T-helper 2 cell treated with Interferon-gamma antibody and Interleukin-4, amounts not matched to agents 5 μg/mL and 100 μg/mL, for 36 hours (primary cell): Measurements from ENCODE around the gene HORMAD2.

Experiments
- DNase-seq: peaks from one replicate; pipeline ENCODE4 v3.0.0; 2021; ENCODE audit warnings: low spot score
- H3K27ac Mint-ChIP-seq: one replicate; pipeline ENCODE4 v1.8.0; 2021; ENCODE audit warnings: mild to moderate bottlenecking, mixed read lengths
- H3K27me3 Mint-ChIP-seq: one replicate; pipeline ENCODE4 v1.8.0; 2021; ENCODE audit warnings: low read depth, mixed read lengths
- H3K36me3 Mint-ChIP-seq: one replicate; pipeline ENCODE4 v1.8.0; 2021; ENCODE audit warnings: low read depth, mixed read lengths
- H3K4me1 Mint-ChIP-seq: one replicate; pipeline ENCODE4 v1.8.0; 2021; ENCODE audit warnings: low read depth, mixed read lengths
- H3K4me3 Mint-ChIP-seq: one replicate; pipeline ENCODE4 v1.8.0; 2022; ENCODE audit warnings: mild to moderate bottlenecking, moderate library complexity, mixed read lengths
- H3K9me3 Mint-ChIP-seq: one replicate; pipeline ENCODE4 v1.8.0; 2021; ENCODE audit warnings: mixed read lengths

Gene HORMAD2

GRCh38 chr22:30176431-30176830 lies 96.2 kb downstream of the HORMAD2 start:
- DNase-seq: no peak
- Mint-ChIP-seq H3K27me3 (no peaks in the 10 kb centered on the region), H3K4me1 (peaks cover 69% of the 10 kb centered on the region), H3K27ac (peak overlapping the region; percentile 15), H3K9me3 (peaks cover 11% of the 10 kb centered on the region), H3K36me3 (peaks cover 18% of the 10 kb centered on the region), H3K4me3 (no peak overlapping the region)

GRCh38 chr22:30178181-30179126 lies 98.2 kb downstream of the HORMAD2 start:
- peaks cover 4% of the 10 kb centered on the region for H3K9me3 Mint-ChIP-seq

GRCh38 chr22:30180616-30181015 lies 100.4 kb downstream of the HORMAD2 start:
- peaks cover 87% of the 10 kb centered on the region for H3K4me1 Mint-ChIP-seq
- no peaks in the 10 kb centered on the region for H3K27me3 Mint-ChIP-seq
- DNase-seq: no peak
- peak overlapping the region; percentile 76 for H3K27ac Mint-ChIP-seq
- no peaks in the 10 kb centered on the region for H3K9me3 Mint-ChIP-seq
- H3K4me3 Mint-ChIP-seq: no peak overlapping the region
- H3K36me3 Mint-ChIP-seq: peaks cover 6% of the 10 kb centered on the region

More at GRCh38 chr22:30178181-30179126, 98.2 kb downstream of the HORMAD2 start:
- Mint-ChIP-seq H3K4me3 (peak overlapping the region; percentile 39), H3K27me3 (no peaks in the 10 kb centered on the region), H3K36me3 (peaks cover 10% of the 10 kb centered on the region), H3K27ac (peak overlapping the region; percentile 88), H3K4me1 (peaks cover 79% of the 10 kb centered on the region)
- peak; percentile 57 for DNase-seq

- Mint-ChIP-seq H3K27ac (peak overlapping the region; percentile 88), H3K27me3 (no peaks in the 10 kb centered on the region), H3K4me3 (peak overlapping the region; percentile 42), H3K9me3 (no peaks in the 10 kb centered on the region), H3K4me1 (peaks cover 86% of the 10 kb centered on the region), H3K36me3 (peaks cover 6% of the 10 kb centered on the region)
- DNase-seq: no peak
Observed at GRCh38 chr22:30181459-30182349, 101.4 kb downstream of the HORMAD2 start.

DNA sequence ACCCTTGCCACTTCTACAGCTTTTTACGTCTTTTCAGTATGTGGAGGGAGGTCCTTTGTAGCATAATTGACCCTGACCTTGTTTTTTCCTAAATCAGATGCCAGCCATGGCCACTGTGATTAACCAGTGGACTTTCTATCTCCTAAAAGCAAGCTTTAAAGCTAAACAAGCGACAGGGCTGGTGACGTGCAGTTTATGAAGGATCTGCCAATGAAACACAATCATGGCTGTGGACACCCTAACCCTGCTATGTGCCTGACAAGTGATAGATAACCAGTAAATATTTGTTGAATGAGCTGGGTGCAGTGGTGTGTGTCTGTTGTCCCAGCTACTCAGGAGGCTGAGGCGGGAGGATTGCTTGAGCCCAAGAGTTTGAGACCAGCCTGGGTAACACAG lies 102.1 kb downstream of the HORMAD2 start:
- H3K4me3 Mint-ChIP-seq: peak overlapping the region; percentile 42
- H3K9me3 Mint-ChIP-seq: no peaks in the 10 kb centered on the region
- H3K36me3 Mint-ChIP-seq: peaks cover 2% of the 10 kb centered on the region
- no peaks in the 10 kb centered on the region for H3K27me3 Mint-ChIP-seq
- peaks cover 84% of the 10 kb centered on the region for H3K4me1 Mint-ChIP-seq
- H3K27ac Mint-ChIP-seq: peak overlapping the region; percentile 88
- no peak for DNase-seq

DNA sequence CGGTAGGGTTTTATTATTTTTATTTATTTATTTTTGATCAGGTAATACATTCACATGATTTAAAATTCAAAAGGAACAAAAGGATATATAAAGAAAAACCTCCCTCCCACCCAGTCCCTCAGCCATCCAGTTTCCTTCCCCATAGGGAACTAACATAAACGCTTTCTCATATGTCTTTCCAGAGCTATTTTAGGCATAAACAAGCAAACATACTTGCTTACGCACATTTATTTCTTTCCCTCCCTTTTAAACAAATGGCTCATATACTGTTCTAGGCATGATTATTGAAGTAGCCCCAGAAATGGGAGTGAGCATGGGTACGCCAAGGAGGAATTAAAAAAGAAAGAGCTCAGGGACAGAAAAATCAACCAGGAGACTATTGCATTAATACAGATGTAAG lies 102.6 kb downstream of the HORMAD2 start:
- DNase-seq: no peak

GRCh38 chr22:30183271-30183670 lies 103.0 kb downstream of the HORMAD2 start:
- DNase-seq: no peak
- Mint-ChIP-seq H3K4me3 (peak overlapping the region; percentile 73), H3K4me1 (peaks cover 83% of the 10 kb centered on the region), H3K27me3 (no peaks in the 10 kb centered on the region), H3K36me3 (peaks cover 2% of the 10 kb centered on the region), H3K27ac (peak overlapping the region; percentile 92), H3K9me3 (no peaks in the 10 kb centered on the region)

More for the DNA sequence above, 102.6 kb downstream of the HORMAD2 start:
- Mint-ChIP-seq H3K4me1 (peaks cover 85% of the 10 kb centered on the region), H3K36me3 (peaks cover 2% of the 10 kb centered on the region), H3K4me3 (peak overlapping the region; percentile 61), H3K9me3 (no peaks in the 10 kb centered on the region), H3K27me3 (no peaks in the 10 kb centered on the region), H3K27ac (peak overlapping the region; percentile 92)

- H3K27ac Mint-ChIP-seq: peak overlapping the region; percentile 92
- peaks cover 2% of the 10 kb centered on the region for H3K36me3 Mint-ChIP-seq
- no peaks in the 10 kb centered on the region for H3K27me3 Mint-ChIP-seq
- H3K4me1 Mint-ChIP-seq: peaks cover 81% of the 10 kb centered on the region
- peak overlapping the region; percentile 73 for H3K4me3 Mint-ChIP-seq
- DNase-seq: peak; percentile 58
- H3K9me3 Mint-ChIP-seq: no peaks in the 10 kb centered on the region
Observed at GRCh38 chr22:30183861-30184278, 103.6 kb downstream of the HORMAD2 start.

DNA sequence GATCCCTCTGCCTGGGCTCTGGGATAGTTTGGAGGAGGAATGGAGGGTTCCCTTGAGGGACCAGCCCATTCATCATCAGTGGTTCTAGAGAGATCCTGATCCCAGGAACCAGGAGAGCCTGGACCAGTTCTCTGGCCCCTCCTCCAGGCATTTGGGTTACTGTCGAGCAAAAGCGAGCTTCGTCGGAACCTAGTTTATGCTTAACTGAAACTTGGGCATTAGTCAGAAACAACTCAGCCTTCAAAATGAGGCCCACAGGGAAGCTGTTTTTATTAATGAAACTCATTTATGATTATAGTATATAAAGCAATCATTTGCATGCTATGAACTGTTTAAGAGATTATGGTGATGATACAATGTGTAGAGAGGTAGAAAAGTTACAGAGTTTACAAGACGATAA lies 104.9 kb downstream of the HORMAD2 start:
- Mint-ChIP-seq H3K27me3 (no peaks in the 10 kb centered on the region), H3K27ac (peak overlapping the region; percentile 92), H3K4me3 (peak overlapping the region; percentile 73), H3K9me3 (no peaks in the 10 kb centered on the region), H3K36me3 (peaks cover 8% of the 10 kb centered on the region), H3K4me1 (peaks cover 84% of the 10 kb centered on the region)
- DNase-seq: peak; percentile 43

DNA sequence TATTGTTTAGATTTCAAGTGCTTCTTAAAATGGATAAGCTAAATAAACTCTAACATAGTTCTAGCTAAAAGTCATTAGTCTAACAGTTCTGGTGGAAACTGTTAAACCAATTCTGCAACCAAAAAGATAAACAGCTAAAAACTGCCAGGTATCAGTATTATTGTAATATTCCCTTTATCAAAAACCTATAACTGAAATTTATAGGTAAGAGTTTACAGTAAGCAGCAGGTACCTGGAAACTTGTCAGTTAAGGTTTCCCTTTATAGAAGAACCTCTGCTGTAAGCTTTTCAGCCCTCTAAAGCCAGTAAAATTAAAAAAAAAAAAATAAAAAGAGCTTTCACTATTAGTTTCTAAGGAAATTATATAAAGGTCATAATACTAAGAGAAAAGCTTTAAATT lies 105.3 kb downstream of the HORMAD2 start:
- Mint-ChIP-seq H3K9me3 (no peaks in the 10 kb centered on the region), H3K4me1 (peaks cover 84% of the 10 kb centered on the region), H3K27ac (peak overlapping the region; percentile 92), H3K36me3 (peaks cover 9% of the 10 kb centered on the region), H3K27me3 (no peaks in the 10 kb centered on the region), H3K4me3 (peak overlapping the region; percentile 73)
- DNase-seq: no peak

- Mint-ChIP-seq H3K27me3 (no peaks in the 10 kb centered on the region), H3K4me1 (peaks cover 86% of the 10 kb centered on the region), H3K4me3 (peak overlapping the region; percentile 55), H3K9me3 (no peaks in the 10 kb centered on the region), H3K36me3 (peaks cover 9% of the 10 kb centered on the region), H3K27ac (peak overlapping the region; percentile 89)
- DNase-seq: no peak
Observed at GRCh38 chr22:30186041-30186440, 105.8 kb downstream of the HORMAD2 start.

DNA sequence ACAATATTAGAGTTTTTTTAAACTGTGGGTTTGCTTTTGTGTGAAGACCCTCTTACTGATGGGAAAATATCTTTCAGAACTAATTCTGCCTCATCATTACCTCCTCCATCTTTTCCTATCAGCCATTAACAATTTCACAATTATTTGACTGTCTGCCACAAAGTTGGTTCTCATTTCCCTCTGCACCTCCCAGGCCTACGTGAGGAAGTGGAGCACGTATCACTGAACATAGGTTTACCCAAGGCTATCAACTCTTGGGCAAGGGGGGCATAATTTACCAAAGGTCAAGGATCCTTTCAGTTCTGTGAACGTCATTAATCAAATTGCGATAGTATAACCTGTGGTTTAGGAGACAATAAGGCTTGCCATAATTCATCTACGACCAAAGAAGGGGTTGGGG lies 106.2 kb downstream of the HORMAD2 start:
- DNase-seq: no peak
- peak overlapping the region; percentile 89 for H3K27ac Mint-ChIP-seq
- H3K27me3 Mint-ChIP-seq: no peaks in the 10 kb centered on the region
- H3K9me3 Mint-ChIP-seq: no peaks in the 10 kb centered on the region
- H3K4me3 Mint-ChIP-seq: peak overlapping the region; percentile 55
- H3K36me3 Mint-ChIP-seq: peaks cover 9% of the 10 kb centered on the region
- H3K4me1 Mint-ChIP-seq: peaks cover 86% of the 10 kb centered on the region

DNA sequence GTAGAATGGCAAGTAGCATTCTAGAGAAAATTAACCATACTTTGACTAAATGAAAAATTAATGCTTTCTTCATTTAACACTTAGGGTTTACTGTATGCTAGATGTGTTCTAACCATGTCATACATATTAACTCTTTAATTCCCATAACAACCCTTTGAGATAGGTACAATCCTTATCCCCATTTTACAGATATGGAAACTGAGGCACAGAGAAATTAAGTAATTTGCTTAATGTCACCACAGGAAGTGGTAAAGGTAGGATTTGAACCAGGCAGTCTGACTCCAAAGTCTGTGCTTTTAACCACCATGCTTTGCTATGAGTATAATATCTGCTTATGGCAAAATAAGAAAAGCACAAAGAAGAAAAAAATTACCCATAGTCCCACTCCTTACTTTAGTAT lies 106.8 kb downstream of the HORMAD2 start:
- H3K36me3 Mint-ChIP-seq: peaks cover 11% of the 10 kb centered on the region
- no peak for DNase-seq
- H3K27me3 Mint-ChIP-seq: no peaks in the 10 kb centered on the region
- H3K9me3 Mint-ChIP-seq: peaks cover 2% of the 10 kb centered on the region
- peak overlapping the region; percentile 55 for H3K4me3 Mint-ChIP-seq
- H3K27ac Mint-ChIP-seq: peak overlapping the region; percentile 81
- peaks cover 86% of the 10 kb centered on the region for H3K4me1 Mint-ChIP-seq
